HEK293T (cell line): ENCODE results near the gene TMEM269.

Source experiments
- CTCF ChIA-PET: fragments of 350-600 bp; formaldehyde crosslinking; extraction: SDS; loops from one replicate; lab custom pipeline; 2021; ENCODE audit warnings: antibody characterized with exemption, inconsistent platforms; lab: Yijun Ruan, JAX
- POLR2A ChIA-PET: fragments of 350-600 bp; formaldehyde crosslinking; extraction: SDS; loops from one replicate; lab custom pipeline; 2020; ENCODE audit warnings: antibody characterized with exemption, inconsistent platforms; lab: Yijun Ruan, JAX
- DNase-seq: peaks from one replicate; pipeline ENCODE4 v3.0.0; 2012; ENCODE audit warnings: mixed read lengths; ENCODE audit errors: extremely low spot score
- ARNT ChIP-seq: fragments of 450-650 bp; IDR thresholded peaks from 2 replicates; pipeline ENCODE4 v1.6.1; 2017; ENCODE audit warnings: mild to moderate bottlenecking
- BHLHE40 ChIP-seq: fragments of 450-650 bp; IDR thresholded peaks from 2 replicates; pipeline ENCODE4 v1.6.1; 2016; ENCODE audit warnings: mild to moderate bottlenecking, moderate library complexity, borderline replicate concordance
- CTBP1 ChIP-seq: fragments of 450-650 bp; IDR thresholded peaks from 2 replicates; pipeline ENCODE4 v1.6.1; 2016; ENCODE audit warnings: borderline replicate concordance
- ELF4 ChIP-seq: fragments of 450-650 bp; IDR thresholded peaks from 2 replicates; pipeline ENCODE4 v1.6.1; 2017; ENCODE audit warnings: antibody characterized with exemption
- FOXA1 ChIP-seq: fragments of 450-650 bp; IDR thresholded peaks from 2 replicates; pipeline ENCODE4 v1.6.1; 2016; ENCODE audit warnings: mild to moderate bottlenecking
- FOXK2 ChIP-seq: fragments of 450-650 bp; IDR thresholded peaks from 2 replicates; pipeline ENCODE4 v1.6.1; 2016; ENCODE audit warnings: mild to moderate bottlenecking
- FOXM1 ChIP-seq: fragments of 450-650 bp; IDR thresholded peaks from 2 replicates; pipeline ENCODE4 v1.6.1; 2017; ENCODE audit warnings: mild to moderate bottlenecking, borderline replicate concordance
- HDGF ChIP-seq: fragments of 450-650 bp; IDR thresholded peaks from 2 replicates; pipeline ENCODE4 v1.6.1; 2017; ENCODE audit warnings: antibody characterized with exemption, borderline replicate concordance
- L3MBTL2 ChIP-seq: fragments of 450-650 bp; conservative IDR thresholded peaks from 2 replicates; pipeline ENCODE4 v1.6.1; 2016; ENCODE audit warnings: mild to moderate bottlenecking
- LEF1 ChIP-seq: fragments of 450-650 bp; IDR thresholded peaks from 2 replicates; pipeline ENCODE4 v1.6.1; 2017; ENCODE audit warnings: mild to moderate bottlenecking, borderline replicate concordance
- NFRKB ChIP-seq: fragments of 450-650 bp; IDR thresholded peaks from 2 replicates; pipeline ENCODE4 v1.6.1; 2016; ENCODE audit warnings: mild to moderate bottlenecking, moderate library complexity
- SP1 ChIP-seq: fragments of 450-650 bp; IDR thresholded peaks from 2 replicates; pipeline ENCODE4 v1.6.1; 2017
- SUZ12 ChIP-seq: fragments of 450-650 bp; IDR thresholded peaks from 2 replicates; pipeline ENCODE4 v1.6.1; 2016; ENCODE audit warnings: mild to moderate bottlenecking
- TARDBP ChIP-seq: fragments of 450-650 bp; IDR thresholded peaks from 2 replicates; pipeline ENCODE4 v1.6.1; 2016
- ZNF384 ChIP-seq: fragments of 450-650 bp; IDR thresholded peaks from 2 replicates; pipeline ENCODE4 v1.6.1; 2016
- TF ChIP-seq, protein P1 (sequence below): fragments of 450-650 bp; IDR thresholded peaks from 2 replicates; pipeline ENCODE4 v1.6.1; 2016

The TMEM269 gene

GRCh38 chr1:42737986-42738677, 46.7 kb upstream of the TMEM269 start:
- no peak for DNase-seq
- CTCF ChIA-PET, result no interaction called here
- POLR2A ChIA-PET, result no interaction called here
- TF ChIP-seq NFRKB (no peak), FOXM1 (no peak), FOXK2 (no peak), ARNT (no peak), CTBP1 (no peak), TARDBP (no peak), BHLHE40 (no peak), LEF1 (no peak), FOXA1 (no peak), ZNF384 (no peak)
- TF ChIP-seq, protein P1, sequence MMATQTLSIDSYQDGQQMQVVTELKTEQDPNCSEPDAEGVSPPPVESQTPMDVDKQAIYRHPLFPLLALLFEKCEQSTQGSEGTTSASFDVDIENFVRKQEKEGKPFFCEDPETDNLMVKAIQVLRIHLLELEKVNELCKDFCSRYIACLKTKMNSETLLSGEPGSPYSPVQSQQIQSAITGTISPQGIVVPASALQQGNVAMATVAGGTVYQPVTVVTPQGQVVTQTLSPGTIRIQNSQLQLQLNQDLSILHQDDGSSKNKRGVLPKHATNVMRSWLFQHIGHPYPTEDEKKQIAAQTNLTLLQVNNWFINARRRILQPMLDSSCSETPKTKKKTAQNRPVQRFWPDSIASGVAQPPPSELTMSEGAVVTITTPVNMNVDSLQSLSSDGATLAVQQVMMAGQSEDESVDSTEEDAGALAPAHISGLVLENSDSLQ, result no peak

- TF ChIP-seq FOXK2 (no peak), BHLHE40 (no peak), SP1 (no peak), ZNF384 (no peak), NFRKB (no peak), LEF1 (no peak), L3MBTL2 (no peak), ELF4 (no peak), FOXA1 (no peak)
- TF ChIP-seq, protein P1, result no peak
- ChIA-PET POLR2A (no interaction called here), CTCF (no interaction called here)
- DNase-seq, result no peak
These were observed 46.0 kb upstream of the TMEM269 start for GRCh38 chr1:42738678-42739226.

DNA sequence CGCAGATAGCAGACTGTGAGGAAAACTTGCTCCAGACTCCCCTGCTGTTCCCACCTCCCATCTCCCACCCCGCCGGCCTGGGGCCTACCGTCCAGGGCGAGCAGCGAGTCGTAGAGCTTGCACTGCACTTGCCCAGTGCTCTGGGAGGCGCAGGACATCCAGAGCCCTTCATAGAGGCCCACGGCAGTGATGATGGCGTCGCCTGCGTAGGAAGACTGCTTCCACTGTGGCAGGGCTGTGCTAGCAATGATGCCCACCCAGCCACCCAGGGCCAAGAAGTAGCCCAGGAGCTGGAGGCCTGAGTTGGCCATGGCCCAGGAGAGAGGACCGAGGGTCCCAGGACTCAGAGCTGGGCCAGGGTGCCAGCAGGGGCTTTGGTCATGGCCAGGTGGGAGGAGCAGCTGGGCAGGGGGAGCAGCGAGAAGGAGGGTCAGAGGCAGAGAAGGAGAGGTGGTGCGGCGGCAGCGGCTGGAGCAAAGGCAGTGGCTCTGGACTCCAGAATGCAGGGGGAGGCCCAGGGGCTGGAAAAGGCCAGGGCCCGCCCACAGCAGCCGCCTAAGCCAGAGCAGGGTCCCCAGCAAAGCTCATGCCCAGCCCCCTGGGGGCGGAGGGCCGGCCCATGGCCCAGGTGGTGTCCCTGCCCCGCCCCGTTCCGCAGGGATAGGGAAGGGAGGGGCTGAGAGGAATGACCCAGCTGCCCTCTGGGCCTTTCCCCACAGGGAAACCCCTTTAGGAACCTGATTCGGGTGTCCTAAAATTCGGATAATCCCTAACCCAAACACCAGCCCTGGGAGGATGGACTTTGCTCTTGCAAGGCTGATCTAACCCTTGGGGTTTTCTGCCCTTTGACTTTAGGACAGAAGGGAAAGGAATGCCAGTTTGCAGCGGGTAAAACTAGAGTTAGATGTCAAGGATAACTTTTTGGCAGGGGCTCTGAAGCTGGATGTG, 44.8 kb upstream of the TMEM269 start, which contains the start of gene CLDN19:
TSS of gene CLDN19 (minus strand) at position 484 of the 948 bp plus-strand sequence. CDS start at position 311, 173 bp downstream.
- DNase-seq, result no peak
- POLR2A ChIA-PET, result interaction anchor here (1.1 to 1.7 kb wide), 2 partner anchors 27 to 58 kb away, joined by 4 to 7 read pairs; partner anchors contain the start of genes C1orf50, P3H1 and YBX1
- no peak for TF ChIP-seq ARNT
- no peak for TF ChIP-seq SP1
- TF ChIP-seq FOXA1, result no peak
- no peak for TF ChIP-seq LEF1
- no peak for TF ChIP-seq HDGF
- TF ChIP-seq ELF4, result no peak
- TF ChIP-seq ZNF384, result no peak
- no peak for TF ChIP-seq L3MBTL2
- TF ChIP-seq FOXK2, result no peak
- TF ChIP-seq CTBP1, result no peak
- TF ChIP-seq, protein P1, result no peak
- TF ChIP-seq SUZ12, result no peak
- TF ChIP-seq NFRKB, result no peak
- CTCF ChIA-PET, result interaction anchor here (0.9 kb wide), 1 partner anchor 18 kb away, joined by 3 read pairs; no protein-coding TSS in a partner anchor

GRCh38 chr1:42740851-42741580, 43.8 kb upstream of the TMEM269 start:
- POLR2A ChIA-PET, result interaction anchor here (1.7 kb wide), 1 partner anchor 26 kb away, joined by 7 read pairs; the partner anchor contains the start of genes C1orf50 and P3H1

More at GRCh38 chr1:42740851-42741580, 43.8 kb upstream of the TMEM269 start:
- DNase-seq, result no peak
- CTCF ChIA-PET, result interaction anchor here (0.6 to 1.0 kb wide), 3 partner anchors 10 to 120 kb away, joined by 3 to 5 read pairs (median 3); no protein-coding TSS in a partner anchor
- TF ChIP-seq NFRKB, result no peak
- TF ChIP-seq, protein P1, result no peak
- no peak for TF ChIP-seq LEF1
